Measurements from ENCODE around the gene PPM1L. TPM values are rescaled to one million over a fixed set of nuclear protein-coding genes. Genes with fewer than 3 reads are reported as not detected.

PPM1L gene
- polyA plus RNA-seq, 1 donor (not counting 4 experiments of a cell fraction or from before 2014, with no cell fraction given) = 0.58 TPM

GRCh38 chr3:160806094-160806493 is 50.1 kb downstream of the PPM1L start:
- Histone ChIP-seq H3K4me2 (ENCODE audit: control insufficient read depth, extremely low read depth, insufficient read depth, low read depth, low read length) (no peak overlapping the region), H4K20me1 (ENCODE audit: control insufficient read depth, extremely low read depth, insufficient read depth, low read length) (no peaks in the 10 kb centered on the region), H3K79me2 (ENCODE audit: control insufficient read depth, insufficient read depth, low read length) (no peaks in the 10 kb centered on the region), H2AFZ (ENCODE audit: control insufficient read depth, low read length) (no peak overlapping the region), H3K4me1 (ENCODE audit: control insufficient read depth, extremely low read depth, insufficient read depth, low read length) (no peaks in the 10 kb centered on the region), H3K4me3 (ENCODE audit: control insufficient read depth in 2 of 3, extremely low read depth in 1 of 3, insufficient read depth in 2 of 3, low read depth in 1 of 3, low read length in 3 of 3) (no peak overlapping the region), H3K36me3 (ENCODE audit: control insufficient read depth in 2 of 2, extremely low read depth in 1 of 2, insufficient read depth in 2 of 2, low read length in 2 of 2) (no peaks in the 10 kb centered on the region), H3K27me3 (ENCODE audit: control insufficient read depth, extremely low read depth, insufficient read depth, low read length) (no peaks in the 10 kb centered on the region), H3K27ac (ENCODE audit: control insufficient read depth, insufficient read depth, low read length) (no peak overlapping the region), H3K9me1 (ENCODE audit: control insufficient read depth, extremely low read depth, insufficient read depth, low read length) (no peaks in the 10 kb centered on the region), H3K9me3 (ENCODE audit: control insufficient read depth, low read depth, low read length) (no peaks in the 10 kb centered on the region), H3K9ac (ENCODE audit: control insufficient read depth, extremely low read depth, insufficient read depth, low read length) (no peak overlapping the region)
- dilution Hi-C loops (cut with MboI; ENCODE audit: extremely low pct_ligation_motif_present, low sequenced_read_pairs) = no loop called here
- DNase-seq (ENCODE audit: low read depth, low spot score) = no peak
- no peak for FAIRE-seq
- TF ChIP-seq CTCF (optimal IDR thresholded peaks at IDR 0.05 in 1 of 3, IDR thresholded peaks at IDR 0.05 in 1 of 3, conservative IDR thresholded peaks at IDR 0.05 in 1 of 3; ENCODE audit: extremely low read depth in 1 of 3, insufficient read depth in 2 of 3, low read length in 3 of 3) (no peak), EZH2 (IDR thresholded peaks at IDR 0.05; ENCODE audit: low read length) (no peak)

- FAIRE-seq (no peak), DNase-seq (ENCODE audit: low read depth, low spot score) (no peak)
- Histone ChIP-seq H3K27me3 (ENCODE audit: control insufficient read depth, extremely low read depth, insufficient read depth, low read length) (no peaks in the 10 kb centered on the region), H3K4me2 (ENCODE audit: control insufficient read depth, extremely low read depth, insufficient read depth, low read depth, low read length) (no peak overlapping the region), H3K4me1 (ENCODE audit: control insufficient read depth, extremely low read depth, insufficient read depth, low read length) (no peaks in the 10 kb centered on the region), H4K20me1 (ENCODE audit: control insufficient read depth, extremely low read depth, insufficient read depth, low read length) (no peaks in the 10 kb centered on the region), H3K9ac (ENCODE audit: control insufficient read depth, extremely low read depth, insufficient read depth, low read length) (no peak overlapping the region), H3K27ac (ENCODE audit: control insufficient read depth, insufficient read depth, low read length) (no peak overlapping the region), H3K9me1 (ENCODE audit: control insufficient read depth, extremely low read depth, insufficient read depth, low read length) (no peaks in the 10 kb centered on the region), H3K79me2 (ENCODE audit: control insufficient read depth, insufficient read depth, low read length) (no peaks in the 10 kb centered on the region), H3K36me3 (ENCODE audit: control insufficient read depth in 2 of 2, extremely low read depth in 1 of 2, insufficient read depth in 2 of 2, low read length in 2 of 2) (no peaks in the 10 kb centered on the region), H3K4me3 (ENCODE audit: control insufficient read depth in 2 of 3, extremely low read depth in 1 of 3, insufficient read depth in 2 of 3, low read depth in 1 of 3, low read length in 3 of 3) (no peak overlapping the region), H2AFZ (ENCODE audit: control insufficient read depth, low read length) (no peak overlapping the region), H3K9me3 (ENCODE audit: control insufficient read depth, low read depth, low read length) (no peaks in the 10 kb centered on the region)
- TF ChIP-seq CTCF (optimal IDR thresholded peaks at IDR 0.05 in 1 of 3, IDR thresholded peaks at IDR 0.05 in 1 of 3, conservative IDR thresholded peaks at IDR 0.05 in 1 of 3; ENCODE audit: extremely low read depth in 1 of 3, insufficient read depth in 2 of 3, low read length in 3 of 3) (no peak), EZH2 (IDR thresholded peaks at IDR 0.05; ENCODE audit: low read length) (no peak)
- dilution Hi-C loops (cut with MboI; ENCODE audit: extremely low pct_ligation_motif_present, low sequenced_read_pairs) = no loop called here
Observed at GRCh38 chr3:160806686-160807085, 50.7 kb downstream of the PPM1L start.

Data from keratinocyte (primary cell).